GM12878 (cell line): Measurements from ENCODE around the gene ATXN2. TPM values are rescaled to one million over a fixed set of nuclear protein-coding genes. Genes with fewer than 3 reads are reported as not detected.

ENCODE experiments used
- ATF2 ChIP-seq: IDR thresholded peaks from 2 replicates; pipeline ENCODE4 v1.6.1; 2012; ENCODE audit warnings: low read length, inconsistent platforms
- BRCA1 ChIP-seq: IDR thresholded peaks from 2 replicates; pipeline ENCODE4 v1.6.1; 2011; ENCODE audit warnings: low read depth, low read length, improper control_type of control experiment
- KLF5 ChIP-seq: fragments of 450-650 bp; IDR thresholded peaks from 2 replicates; pipeline ENCODE4 v1.6.1; 2014; ENCODE audit warnings: mild to moderate bottlenecking; ENCODE audit not compliant: partially characterized antibody
- MEF2B ChIP-seq: fragments of 450-650 bp; IDR thresholded peaks from 2 replicates; pipeline ENCODE4 v1.6.1; 2018; ENCODE audit warnings: mild to moderate bottlenecking, moderate library complexity; ENCODE audit not compliant: partially characterized antibody, poor library complexity, severe bottlenecking
- MXI1 ChIP-seq: fragments of 150-350 bp; IDR thresholded peaks from 2 replicates; pipeline ENCODE4 v1.6.1; 2011; ENCODE audit warnings: low read depth, mild to moderate bottlenecking, inconsistent platforms, low read length, improper control_type of control experiment
- MYB ChIP-seq: fragments of 150-350 bp; IDR thresholded peaks from 2 replicates; pipeline ENCODE4 v1.6.1; 2014; ENCODE audit warnings: mild to moderate bottlenecking, low read depth, low read length, borderline replicate concordance
- NBN ChIP-seq: fragments of 450-650 bp; IDR thresholded peaks from 2 replicates; pipeline ENCODE4 v1.6.1; 2016
- NFIC ChIP-seq: IDR thresholded peaks from 2 replicates; pipeline ENCODE4 v1.6.1; 2012; ENCODE audit warnings: low read depth, mild to moderate bottlenecking, inconsistent platforms, low read length, moderate library complexity
- NR2C1 ChIP-seq: fragments of 450-650 bp; IDR thresholded peaks from 2 replicates; pipeline ENCODE4 v1.6.1; 2017; ENCODE audit warnings: antibody characterized with exemption, mild to moderate bottlenecking, moderate library complexity
- NR2C2 ChIP-seq: IDR thresholded peaks from 2 replicates; pipeline ENCODE4 v1.6.1; 2011; ENCODE audit warnings: borderline replicate concordance, low read depth; ENCODE audit not compliant: control insufficient read depth, insufficient read length
- POLR2AphosphoS5 ChIP-seq: IDR thresholded peaks from 2 replicates; pipeline ENCODE4 v1.6.1; 2011; ENCODE audit warnings: mild to moderate bottlenecking, low read length, inconsistent platforms
- RAD51 ChIP-seq: fragments of 450-650 bp; IDR thresholded peaks from 2 replicates; pipeline ENCODE4 v1.6.1; 2016; ENCODE audit warnings: moderate library complexity, mild to moderate bottlenecking, inconsistent platforms
- RCOR1 ChIP-seq: conservative IDR thresholded peaks from 2 replicates; pipeline ENCODE4 v1.6.1; 2012; ENCODE audit warnings: low read depth, low read length, improper control_type of control experiment
- RUNX3 ChIP-seq: IDR thresholded peaks from 2 replicates; pipeline ENCODE4 v1.6.1; 2012; ENCODE audit warnings: low read length, inconsistent platforms
- SMARCA5 ChIP-seq: fragments of 450-650 bp; IDR thresholded peaks from 2 replicates; pipeline ENCODE4 v1.6.1; 2017; ENCODE audit warnings: mild to moderate bottlenecking
- SPI1 ChIP-seq: IDR thresholded peaks from 2 replicates; pipeline ENCODE4 v1.6.1; 2011; ENCODE audit warnings: low read depth, mild to moderate bottlenecking, low read length, moderate library complexity, borderline replicate concordance; ENCODE audit not compliant: insufficient read depth
- SUZ12 ChIP-seq: fragments of 200-600 bp; sonication (generic); IDR thresholded peaks from one replicate; pipeline ENCODE4 v1.6.1; 2018; ENCODE audit warnings: antibody characterized with exemption, mild to moderate bottlenecking; ENCODE audit not compliant: unreplicated experiment
- TARDBP ChIP-seq: IDR thresholded peaks from 2 replicates; pipeline ENCODE4 v1.6.1; 2016; ENCODE audit warnings: borderline replicate concordance
- ZBTB33 ChIP-seq: fragments of 450-650 bp; IDR thresholded peaks from 2 replicates; pipeline ENCODE4 v1.6.1; 2017; ENCODE audit warnings: mild to moderate bottlenecking
- ZNF274 ChIP-seq: IDR thresholded peaks from one replicate; pipeline ENCODE4 v1.8.0; 2011; ENCODE audit not compliant: insufficient read length, insufficient read depth
- ZNF592 ChIP-seq: fragments of 450-650 bp; IDR thresholded peaks from 2 replicates; pipeline ENCODE4 v1.6.1; 2017; ENCODE audit warnings: mild to moderate bottlenecking, moderate library complexity
- ZNF622 ChIP-seq: fragments of 450-650 bp; IDR thresholded peaks from 2 replicates; pipeline ENCODE4 v1.6.1; 2017; ENCODE audit warnings: mild to moderate bottlenecking, inconsistent platforms
- polyA plus RNA-seq, 11 experiments: library from polyadenylated mRNA; depleted of rRNA in 4 of 11; unstranded in 6 of 11; stranded (reverse) in 5 of 11; fragments of >200 nt; fragmentation: Nextera tagmentation in 4 of 11; fragmentation: Illumina TruSeq in 1 of 11; extraction: Ambion mirVana in 4 of 11; extraction: Trizol in 1 of 11; gene quantifications; 1 replicate in 1 of 11; 2 replicates in 10 of 11; pipeline versions ENCODE4 v1.2.1 to v1.2.3, GENCODE V29; 2011 to 2016; ENCODE audit warnings: inconsistent platforms in 2 of 11, missing spikeins in 2 of 11, low read depth in 1 of 11
- total RNA-seq, 4 experiments: library from RNA; depleted of rRNA in 3 of 4; stranded (reverse); fragments of >200 nt in 3 of 4; fragmentation: Illumina TruSeq in 1 of 4; extraction: Trizol in 1 of 4; gene quantifications; 2 replicates each; pipeline versions ENCODE4 v1.2.1 to v1.2.3, GENCODE V29; 2013 to 2021

ATXN2 gene
- total and polyA plus RNA-seq, 10 of the 15 experiments (the other 5 are each of a cell fraction or from before 2014, with no cell fraction given), result 8.8 to 31.5 (median 19.0) TPM

GRCh38 chr12:111430433-111431353, 168.4 kb downstream of the ATXN2 start (continued):
- TF ChIP-seq ZBTB33 (no peak), SUZ12 (no peak), MXI1 (no peak), SMARCA5 (peak; percentile 97), NFIC (peak; percentile 30; the same call in 1 of the 2 replicates), KLF5 (no peak), NR2C2 (no peak), ATF2 (no peak), MEF2B (peak; percentile 85), NBN (no peak; the same call in 1 of the 2 replicates), NR2C1 (no peak), RUNX3 (peak; percentile 48; the same call in 1 of the 2 replicates), RAD51 (no peak), BRCA1 (no peak), TARDBP (no peak), SPI1 (no peak; the same call in none of the 2 replicates), RCOR1 (no peak), ZNF622 (no peak), POLR2AphosphoS5 (peak; percentile 58), MYB (no peak), ZNF592 (no peak; the same call in 1 of the 2 replicates), ZNF274 (no peak)
